Lower lobe of right lung (tissue), 2 donors: Measurements from ENCODE around the gene STK39. TPM values are rescaled to one million over a fixed set of nuclear protein-coding genes. Genes with fewer than 3 reads are reported as not detected.

Experiments used
- ATAC-seq, 2 donors: fragments of 200-7000 bp; cut with Tn5 transposase; one replicate each; pipeline ENCODE4 v1.9.1; 2020 to 2022; ENCODE audit warnings: mild to moderate bottlenecking in 2 of 2, moderate library complexity in 2 of 2
- DNase-seq: peaks from one replicate; pipeline ENCODE4 v3.0.0-alpha.2; 2020
- H3K27ac ChIP-seq: fragments of 200-600 bp; one replicate; pipeline ENCODE4 v1.8.0; 2022
- H3K27me3 ChIP-seq: fragments of 200-600 bp; one replicate; pipeline ENCODE4 v1.8.0; 2022; ENCODE audit warnings: low read depth
- H3K36me3 ChIP-seq: fragments of 200-600 bp; one replicate; pipeline ENCODE4 v1.8.0; 2022; ENCODE audit warnings: mild to moderate bottlenecking
- H3K4me1 ChIP-seq: fragments of 200-600 bp; one replicate; pipeline ENCODE4 v1.8.0; 2022
- H3K4me3 ChIP-seq: fragments of 200-600 bp; one replicate; pipeline ENCODE4 v1.8.0; 2022; ENCODE audit warnings: mild to moderate bottlenecking
- H3K9me3 ChIP-seq: fragments of 200-600 bp; one replicate; pipeline ENCODE4 v1.8.0; 2022
- intact Hi-C: fragments of 100-400 bp; cut with DNase I; formaldehyde crosslinking; loops from one replicate; pipeline ENCODE4 v1.11.0; 2022
- total RNA-seq: library from RNA; stranded (reverse); fragmentation: NEBNext Ultra II Directional; extraction: Animal tissue kit (Norgen Biotek cat#: 25700); gene quantifications from one replicate; pipeline ENCODE4 v1.2.1, GENCODE V29; 2021
- TF ChIP-seq, protein P1 (sequence below): fragments of 200-600 bp; IDR thresholded peaks from one replicate; pipeline ENCODE4 v1.8.0; 2022; ENCODE audit warnings: antibody characterized with exemption, mild to moderate bottlenecking
- donor health status: DM: no; HTN: yes; CAD: no; lungs with severe emphysema.

The STK39 gene
- total RNA-seq, 1 donor from 2014 or later = 12.6 TPM

GRCh38 chr2:167924556-167924955, 322.8 kb downstream of the STK39 start:
- ATAC-seq = no peak

GRCh38 chr2:167916756-167917155, 330.6 kb downstream of the STK39 start:
- H3K27ac ChIP-seq = no peak overlapping the region
- H3K4me3 ChIP-seq = no peak overlapping the region
- DNase-seq (no peak), ATAC-seq (no peak)
- no peaks in the 10 kb centered on the region for H3K27me3 ChIP-seq
- no peaks in the 10 kb centered on the region for H3K9me3 ChIP-seq
- H3K36me3 ChIP-seq = no peaks in the 10 kb centered on the region
- TF ChIP-seq, protein P1, sequence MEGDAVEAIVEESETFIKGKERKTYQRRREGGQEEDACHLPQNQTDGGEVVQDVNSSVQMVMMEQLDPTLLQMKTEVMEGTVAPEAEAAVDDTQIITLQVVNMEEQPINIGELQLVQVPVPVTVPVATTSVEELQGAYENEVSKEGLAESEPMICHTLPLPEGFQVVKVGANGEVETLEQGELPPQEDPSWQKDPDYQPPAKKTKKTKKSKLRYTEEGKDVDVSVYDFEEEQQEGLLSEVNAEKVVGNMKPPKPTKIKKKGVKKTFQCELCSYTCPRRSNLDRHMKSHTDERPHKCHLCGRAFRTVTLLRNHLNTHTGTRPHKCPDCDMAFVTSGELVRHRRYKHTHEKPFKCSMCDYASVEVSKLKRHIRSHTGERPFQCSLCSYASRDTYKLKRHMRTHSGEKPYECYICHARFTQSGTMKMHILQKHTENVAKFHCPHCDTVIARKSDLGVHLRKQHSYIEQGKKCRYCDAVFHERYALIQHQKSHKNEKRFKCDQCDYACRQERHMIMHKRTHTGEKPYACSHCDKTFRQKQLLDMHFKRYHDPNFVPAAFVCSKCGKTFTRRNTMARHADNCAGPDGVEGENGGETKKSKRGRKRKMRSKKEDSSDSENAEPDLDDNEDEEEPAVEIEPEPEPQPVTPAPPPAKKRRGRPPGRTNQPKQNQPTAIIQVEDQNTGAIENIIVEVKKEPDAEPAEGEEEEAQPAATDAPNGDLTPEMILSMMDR = no peak
- no peaks in the 10 kb centered on the region for H3K4me1 ChIP-seq
- intact Hi-C loops = no loop called here

More at GRCh38 chr2:167924556-167924955, 322.8 kb downstream of the STK39 start:
- no peaks in the 10 kb centered on the region for H3K9me3 ChIP-seq
- no peaks in the 10 kb centered on the region for H3K36me3 ChIP-seq
- H3K27me3 ChIP-seq = no peaks in the 10 kb centered on the region
- no peak overlapping the region for H3K27ac ChIP-seq
- intact Hi-C loops = no loop called here
- H3K4me1 ChIP-seq = no peaks in the 10 kb centered on the region
- DNase-seq = no peak
- H3K4me3 ChIP-seq = no peak overlapping the region
- TF ChIP-seq, protein P1 = no peak

- Histone ChIP-seq H3K4me3 (no peak overlapping the region), H3K27me3 (no peaks in the 10 kb centered on the region), H3K9me3 (no peaks in the 10 kb centered on the region), H3K4me1 (no peaks in the 10 kb centered on the region), H3K36me3 (no peaks in the 10 kb centered on the region), H3K27ac (no peak overlapping the region)
- ATAC-seq = no peak
- DNase-seq = no peak
- intact Hi-C loops = no loop called here
- TF ChIP-seq, protein P1 = no peak
Observed at GRCh38 chr2:167914969-167915368, 332.4 kb downstream of the STK39 start.

- Histone ChIP-seq H3K36me3 (no peaks in the 10 kb centered on the region), H3K4me3 (no peak overlapping the region), H3K27me3 (no peaks in the 10 kb centered on the region), H3K4me1 (no peaks in the 10 kb centered on the region), H3K27ac (no peak overlapping the region), H3K9me3 (no peaks in the 10 kb centered on the region)
- intact Hi-C loops = no loop called here
- ATAC-seq (no peak), DNase-seq (no peak)
- TF ChIP-seq, protein P1 = no peak
Observed at GRCh38 chr2:167908786-167909185, 338.6 kb downstream of the STK39 start.

DNA sequence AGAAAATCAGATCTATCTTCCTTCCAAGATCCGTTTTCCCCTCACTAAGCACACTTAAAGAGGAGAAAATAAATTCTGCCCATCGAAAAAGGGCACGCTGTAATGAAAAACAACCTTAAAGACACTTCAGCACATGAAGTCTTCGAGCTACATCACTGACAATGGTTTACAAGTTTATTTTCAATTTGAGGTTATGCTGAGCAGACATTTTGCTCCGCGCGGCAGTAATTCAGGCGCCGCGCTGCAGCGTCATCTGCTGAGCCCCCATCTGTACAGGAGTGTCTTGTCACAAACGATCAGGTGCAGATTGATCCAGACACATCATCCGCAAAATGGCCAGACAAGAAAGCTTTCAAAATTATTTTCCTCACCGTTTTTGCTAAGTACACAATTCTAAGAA, 341.7 kb downstream of the STK39 start:
- DNase-seq = no peak
- H3K4me3 ChIP-seq = no peak overlapping the region
- no peak overlapping the region for H3K27ac ChIP-seq
- intact Hi-C loops = no loop called here
- H3K27me3 ChIP-seq = no peaks in the 10 kb centered on the region
- H3K36me3 ChIP-seq = no peaks in the 10 kb centered on the region
- H3K4me1 ChIP-seq = no peaks in the 10 kb centered on the region
- TF ChIP-seq, protein P1 = no peak
- H3K9me3 ChIP-seq = no peaks in the 10 kb centered on the region
- no peak for ATAC-seq

Other genes with a start within 250 kb of the STK39 start
- gene CERS6, start 208.7 kb upstream of the STK39 start, total RNA-seq = 21.8 TPM